H9 (cell line): ENCODE measurements around the gene PDE3B. TPM values are rescaled to one million over a fixed set of nuclear protein-coding genes. Genes with fewer than 3 reads are reported as not detected.

Experiments used
- DNase-seq: peaks from one replicate; pipeline ENCODE4 v3.0.0-alpha.2; 2017
- H2AFZ ChIP-seq: one replicate; pipeline ENCODE4 v1.6.1; 2013; ENCODE audit warnings: mild to moderate bottlenecking, low read length, control low read depth, moderate library complexity
- H2AK5ac ChIP-seq: 2 replicates; pipeline ENCODE4 v1.6.1; 2013; ENCODE audit warnings: low read length, control low read depth, mixed read lengths; ENCODE audit not compliant: insufficient read length
- H2BK120ac ChIP-seq: one replicate; pipeline ENCODE4 v1.6.1; 2013; ENCODE audit warnings: low read depth, mild to moderate bottlenecking, low read length, control low read depth, inconsistent platforms; ENCODE audit not compliant: poor library complexity, severe bottlenecking
- H2BK12ac ChIP-seq: 2 replicates; pipeline ENCODE4 v1.6.1; 2013; ENCODE audit warnings: low read length, control low read depth, mixed read lengths, low read depth; ENCODE audit not compliant: insufficient read length
- H2BK15ac ChIP-seq: 2 replicates; pipeline ENCODE4 v1.6.1; 2013; ENCODE audit warnings: low read depth, low read length, control low read depth
- H2BK20ac ChIP-seq: one replicate; pipeline ENCODE4 v1.6.1; 2013; ENCODE audit warnings: low read depth, mild to moderate bottlenecking, low read length, control low read depth, inconsistent platforms; ENCODE audit not compliant: poor library complexity, severe bottlenecking
- H2BK5ac ChIP-seq: 2 replicates; pipeline ENCODE4 v1.6.1; 2013; ENCODE audit warnings: low read length, control low read depth, mixed read lengths; ENCODE audit not compliant: insufficient read length
- H3K14ac ChIP-seq: 2 replicates; pipeline ENCODE4 v1.6.1; 2013; ENCODE audit warnings: low read length, control low read depth; ENCODE audit not compliant: insufficient read depth
- H3K18ac ChIP-seq: 2 replicates; pipeline ENCODE4 v1.6.1; 2013; ENCODE audit warnings: low read depth, mild to moderate bottlenecking, mixed read lengths, low read length, control low read depth; ENCODE audit not compliant: insufficient read length
- H3K23ac ChIP-seq: 2 replicates; pipeline ENCODE4 v1.6.1; 2013; ENCODE audit warnings: low read length, control low read depth, mixed read lengths, low read depth; ENCODE audit not compliant: insufficient read length
- H3K23me2 ChIP-seq: 2 replicates; pipeline ENCODE4 v1.6.1; 2013; ENCODE audit warnings: low read depth, mild to moderate bottlenecking, mixed read lengths, low read length, control low read depth; ENCODE audit not compliant: insufficient read length, poor library complexity, severe bottlenecking
- H3K27ac ChIP-seq: 2 replicates; pipeline ENCODE4 v1.5.1; 2013; ENCODE audit warnings: low read length, control low read depth, mixed read lengths, low read depth; ENCODE audit not compliant: insufficient read length
- H3K27me3 ChIP-seq: 2 replicates; pipeline ENCODE4 v1.6.1; 2013; ENCODE audit warnings: low read length, control low read depth, inconsistent platforms; ENCODE audit not compliant: insufficient read depth
- H3K4ac ChIP-seq: 2 replicates; pipeline ENCODE4 v1.6.1; 2013; ENCODE audit warnings: low read depth, mild to moderate bottlenecking, control low read depth, inconsistent platforms, low read length, moderate library complexity
- H3K4me1 ChIP-seq: 2 replicates; pipeline ENCODE4 v1.6.1; 2013; ENCODE audit warnings: low read length, control low read depth, inconsistent platforms; ENCODE audit not compliant: insufficient read depth
- H3K4me2 ChIP-seq: 2 replicates; pipeline ENCODE4 v1.6.1; 2013; ENCODE audit warnings: low read length, control low read depth, mixed read lengths; ENCODE audit not compliant: insufficient read length, insufficient read depth
- H3K56ac ChIP-seq: 2 replicates; pipeline ENCODE4 v1.6.1; 2013; ENCODE audit warnings: low read depth, mild to moderate bottlenecking, mixed read lengths, low read length, control low read depth; ENCODE audit not compliant: insufficient read length
- H3K79me1 ChIP-seq: 2 replicates; pipeline ENCODE4 v1.6.1; 2013; ENCODE audit warnings: low read depth, mild to moderate bottlenecking, moderate library complexity, low read length, control low read depth, inconsistent platforms; ENCODE audit not compliant: insufficient read depth, poor library complexity, severe bottlenecking
- H3K79me2 ChIP-seq: 2 replicates; pipeline ENCODE4 v1.6.1; 2013; ENCODE audit warnings: low read length, control low read depth, inconsistent platforms; ENCODE audit not compliant: insufficient read depth
- H3K9ac ChIP-seq: 2 replicates; pipeline ENCODE4 v1.6.1; 2013; ENCODE audit warnings: low read length, control low read depth, mixed read lengths; ENCODE audit not compliant: insufficient read length; ENCODE audit errors: extremely low read depth
- H3K9me3 ChIP-seq: one replicate; pipeline ENCODE4 v1.6.1; 2013; ENCODE audit warnings: low read depth, low read length, inconsistent platforms; ENCODE audit not compliant: control insufficient read depth
- H3T11ph ChIP-seq: one replicate; pipeline ENCODE4 v1.6.1; 2013; ENCODE audit warnings: mild to moderate bottlenecking, low read length, control low read depth, inconsistent platforms
- H4K20me1 ChIP-seq: one replicate; pipeline ENCODE4 v1.6.1; 2013; ENCODE audit not compliant: control insufficient read depth, insufficient read length, insufficient read depth
- H4K5ac ChIP-seq: 2 replicates; pipeline ENCODE4 v1.6.1; 2013; ENCODE audit warnings: low read depth, mild to moderate bottlenecking, mixed read lengths, low read length, control low read depth; ENCODE audit not compliant: insufficient read length
- H4K8ac ChIP-seq: replicated peaks from 2 replicates; pipeline ENCODE4 v1.6.1; 2013; ENCODE audit warnings: low read length, control low read depth, mixed read lengths, low read depth; ENCODE audit not compliant: insufficient read length
- H4K91ac ChIP-seq: 2 replicates; pipeline ENCODE4 v1.6.1; 2013; ENCODE audit warnings: low read depth, mild to moderate bottlenecking, moderate library complexity, mixed read lengths, low read length, control low read depth; ENCODE audit not compliant: insufficient read length
- H3K27ac Mint-ChIP-seq, 3 experiments: 2 replicates in 2 of 3; 3 replicates in 1 of 3; pipeline ENCODE4 v1.8.0; 2020 to 2021; ENCODE audit warnings: mixed read lengths in 3 of 3, mild to moderate bottlenecking in 1 of 3, moderate library complexity in 1 of 3
- H3K27me3 Mint-ChIP-seq: 2 replicates; pipeline ENCODE4 v1.8.0; 2021; ENCODE audit warnings: low read depth, mild to moderate bottlenecking, moderate library complexity, mixed read lengths
- H3K36me3 Mint-ChIP-seq, 3 experiments: 2 replicates in 2 of 3; 3 replicates in 1 of 3; pipeline ENCODE4 v1.8.0; 2020 to 2021; ENCODE audit warnings: low read depth in 3 of 3, mixed read lengths in 3 of 3; ENCODE audit not compliant: insufficient read depth in 1 of 3
- H3K4me1 Mint-ChIP-seq, 2 experiments: 2 replicates each; pipeline ENCODE4 v1.8.0; 2020; ENCODE audit warnings: mixed read lengths in 2 of 2
- H3K4me3 Mint-ChIP-seq, 2 experiments: 2 replicates in 1 of 2; 3 replicates in 1 of 2; pipeline ENCODE4 v1.8.0; 2020 to 2021; ENCODE audit warnings: mild to moderate bottlenecking in 2 of 2, mixed read lengths in 2 of 2, moderate library complexity in 1 of 2
- H3K9me3 Mint-ChIP-seq, 2 experiments: 2 replicates in 1 of 2; 3 replicates in 1 of 2; pipeline ENCODE4 v1.8.0; 2020; ENCODE audit warnings: mild to moderate bottlenecking in 2 of 2, mixed read lengths in 2 of 2, moderate library complexity in 1 of 2
- WGBS: extraction: QIAGEN DNeasy Blood & Tissue Kit; methylation state at CpG from one replicate; pipeline ENCODE4 v1.1.7; 2013; ENCODE audit warnings: missing lambda C conversion rate, low lambda C conversion rate, mixed read lengths; ENCODE audit not compliant: insufficient read length; ENCODE audit errors: extremely low coverage; 5-methylcytosine and 5-hydroxymethylcytosine counted together
- total RNA-seq: library from RNA; stranded (reverse); gene quantifications from 2 replicates; pipeline ENCODE4 v1.2.1, GENCODE V29; 2021
- TF ChIP-seq, protein P1 (sequence below): fragments of 200-600 bp; sonication (generic); conservative IDR thresholded peaks from 3 replicates; pipeline ENCODE4 v1.8.0; 2021; ENCODE audit warnings: antibody characterized with exemption, mild to moderate bottlenecking

Gene PDE3B
- total RNA-seq, 1 experiment from 2014 or later = 6.6 TPM

DNA sequence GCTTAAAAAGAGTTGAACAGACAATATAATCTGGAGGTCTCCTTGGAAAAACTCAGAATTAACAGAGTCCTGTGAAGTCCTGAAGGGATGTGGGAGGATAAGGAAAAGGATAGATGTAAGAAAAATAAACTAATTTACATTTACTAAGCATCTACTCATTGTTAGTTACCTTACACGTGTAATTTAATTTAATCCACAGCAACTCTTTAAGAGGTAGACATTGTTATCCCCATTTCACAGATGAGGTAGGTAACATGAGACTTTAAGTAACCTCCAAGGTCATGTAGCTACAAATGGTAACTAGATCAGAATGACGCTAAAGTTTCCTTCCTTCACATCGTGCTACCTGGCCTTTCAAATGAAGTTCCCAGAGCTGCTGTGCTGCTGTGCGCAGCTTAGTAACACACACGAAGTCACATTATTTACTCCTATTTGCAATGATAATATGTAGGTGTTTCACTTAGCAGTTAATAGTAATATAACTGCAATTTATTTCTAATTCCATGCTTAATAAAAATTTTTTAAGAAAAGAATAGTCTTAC lies 5.7 kb upstream of the PDE3B start:
- H3K27ac Mint-ChIP-seq = no peak overlapping the region

More for the DNA sequence above, 5.7 kb upstream of the PDE3B start:
- no peak overlapping the region for H3K23ac ChIP-seq
- no peak overlapping the region for H2BK5ac ChIP-seq
- H4K5ac ChIP-seq = no peak overlapping the region
- H2AK5ac ChIP-seq = no peak overlapping the region
- H2BK15ac ChIP-seq = no peak overlapping the region
- no peak overlapping the region for H3K27ac ChIP-seq
- H3K36me3 Mint-ChIP-seq = peaks cover 0 to 5% (median 4%) of the 10 kb centered on the region in 3 experiments; a peak in 2 of 7 replicates
- no peak overlapping the region for H3K18ac ChIP-seq
- WGBS = no CpG with 5 or more reads among the region's 5 CpGs
- no peak overlapping the region for H4K8ac ChIP-seq
- TF ChIP-seq, protein P1, sequence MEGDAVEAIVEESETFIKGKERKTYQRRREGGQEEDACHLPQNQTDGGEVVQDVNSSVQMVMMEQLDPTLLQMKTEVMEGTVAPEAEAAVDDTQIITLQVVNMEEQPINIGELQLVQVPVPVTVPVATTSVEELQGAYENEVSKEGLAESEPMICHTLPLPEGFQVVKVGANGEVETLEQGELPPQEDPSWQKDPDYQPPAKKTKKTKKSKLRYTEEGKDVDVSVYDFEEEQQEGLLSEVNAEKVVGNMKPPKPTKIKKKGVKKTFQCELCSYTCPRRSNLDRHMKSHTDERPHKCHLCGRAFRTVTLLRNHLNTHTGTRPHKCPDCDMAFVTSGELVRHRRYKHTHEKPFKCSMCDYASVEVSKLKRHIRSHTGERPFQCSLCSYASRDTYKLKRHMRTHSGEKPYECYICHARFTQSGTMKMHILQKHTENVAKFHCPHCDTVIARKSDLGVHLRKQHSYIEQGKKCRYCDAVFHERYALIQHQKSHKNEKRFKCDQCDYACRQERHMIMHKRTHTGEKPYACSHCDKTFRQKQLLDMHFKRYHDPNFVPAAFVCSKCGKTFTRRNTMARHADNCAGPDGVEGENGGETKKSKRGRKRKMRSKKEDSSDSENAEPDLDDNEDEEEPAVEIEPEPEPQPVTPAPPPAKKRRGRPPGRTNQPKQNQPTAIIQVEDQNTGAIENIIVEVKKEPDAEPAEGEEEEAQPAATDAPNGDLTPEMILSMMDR = no peak
- H3K9ac ChIP-seq = no peak overlapping the region
- no peaks in the 10 kb centered on the region for H3K79me1 ChIP-seq
- H3K27me3 Mint-ChIP-seq = peaks cover 27% of the 10 kb centered on the region
- no peak overlapping the region for H2AFZ ChIP-seq
- no peaks in the 10 kb centered on the region for H4K20me1 ChIP-seq
- no peak overlapping the region for H3K14ac ChIP-seq
- no peak overlapping the region for H3K4me2 ChIP-seq
- H3T11ph ChIP-seq = no peak overlapping the region
- H3K4me1 Mint-ChIP-seq = peaks cover 11 to 14% of the 10 kb centered on the region in 2 experiments
- H2BK120ac ChIP-seq = no peak overlapping the region
- H3K9me3 Mint-ChIP-seq = peaks cover 2 to 3% of the 10 kb centered on the region in 2 experiments; a peak in 1 of 5 replicates
- no peaks in the 10 kb centered on the region for H3K23me2 ChIP-seq
- H3K9me3 ChIP-seq = no peaks in the 10 kb centered on the region
- no peak overlapping the region for H3K4ac ChIP-seq
- DNase-seq = no peak
- H2BK12ac ChIP-seq = no peak overlapping the region
- H3K27me3 ChIP-seq = no peaks in the 10 kb centered on the region; the same call in 1 of the 2 replicates
- no peaks in the 10 kb centered on the region for H3K79me2 ChIP-seq
- H3K4me3 Mint-ChIP-seq = no peak overlapping the region
- no peak overlapping the region for H4K91ac ChIP-seq
- no peaks in the 10 kb centered on the region for H3K4me1 ChIP-seq
- H2BK20ac ChIP-seq = no peak overlapping the region
- H3K56ac ChIP-seq = no peak overlapping the region
